Neural cell (in vitro differentiated cells): ENCODE results near the gene TMEM258. TPM values are rescaled to one million over a fixed set of nuclear protein-coding genes. Genes with fewer than 3 reads are reported as not detected.

Experiments used
- H2AFZ ChIP-seq: fragments of 200-600, 300-800 bp; sonication (generic), shearing (Covaris generic); 2 replicates; pipeline ENCODE4 v1.6.0; 2014; ENCODE audit warnings: low read depth, mild to moderate bottlenecking, antibody characterized with exemption, low read length, moderate library complexity
- H3F3A ChIP-seq: fragments of 200-600 bp; shearing (Covaris generic); 2 replicates; pipeline ENCODE4 v1.6.1; 2016; ENCODE audit warnings: mild to moderate bottlenecking, moderate library complexity, mixed read lengths, antibody characterized with exemption, low read length; ENCODE audit not compliant: insufficient read depth, poor library complexity, severe bottlenecking
- H3K27ac ChIP-seq: fragments of 200-600, 300-800 bp; sonication (generic), shearing (Covaris generic); 2 replicates; pipeline ENCODE4 v1.5.1; 2014; ENCODE audit warnings: mild to moderate bottlenecking, low read length, moderate library complexity
- H3K27me3 ChIP-seq: fragments of 300-800, 200-600 bp; sonication (generic), shearing (Covaris generic); 2 replicates; pipeline ENCODE4 v1.6.0; 2014; ENCODE audit warnings: mild to moderate bottlenecking, low read depth, low read length, moderate library complexity; ENCODE audit not compliant: insufficient read depth
- H3K36me3 ChIP-seq: fragments of 300-800, 200-600 bp; sonication (generic), shearing (Covaris generic); 2 replicates; pipeline ENCODE4 v1.5.1; 2014; ENCODE audit warnings: mild to moderate bottlenecking, antibody characterized with exemption, low read length, moderate library complexity; ENCODE audit not compliant: insufficient read depth
- H3K4me2 ChIP-seq: fragments of 300-800, 200-600 bp; sonication (generic), shearing (Covaris generic); 2 replicates; pipeline ENCODE4 v1.6.0; 2014; ENCODE audit warnings: mild to moderate bottlenecking, low read length
- H3K4me3 ChIP-seq: fragments of 300-800, 200-600 bp; sonication (generic), shearing (Covaris generic); 2 replicates; pipeline ENCODE4 v1.5.1; 2014; ENCODE audit warnings: mild to moderate bottlenecking, low read length, moderate library complexity
- H3K79me2 ChIP-seq: fragments of 200-600 bp; shearing (Covaris generic); replicated peaks from 2 replicates; pipeline ENCODE4 v1.6.0; 2014; ENCODE audit warnings: mild to moderate bottlenecking, low read length, moderate library complexity; ENCODE audit not compliant: insufficient read depth
- H3K9ac ChIP-seq: fragments of 300-800, 200-600 bp; sonication (generic), shearing (Covaris generic); 2 replicates; pipeline ENCODE4 v1.6.1; 2016; ENCODE audit warnings: mild to moderate bottlenecking, low read length, mixed read lengths
- H3K9me2 ChIP-seq: fragments of 200-600 bp; shearing (Covaris generic); 2 replicates; pipeline ENCODE4 v1.6.1; 2016; ENCODE audit warnings: mild to moderate bottlenecking, low read length, mixed read lengths; ENCODE audit not compliant: insufficient read depth
- H3K9me3 ChIP-seq: fragments of 200-600, 300-800 bp; sonication (generic), shearing (Covaris generic); 2 replicates; pipeline ENCODE4 v1.6.1; 2016; ENCODE audit warnings: mild to moderate bottlenecking, mixed run types, low read length, moderate library complexity, mixed read lengths
- H4K20me1 ChIP-seq: fragments of 200-600 bp; shearing (Covaris generic); 2 replicates; pipeline ENCODE4 v1.6.1; 2016; ENCODE audit warnings: mild to moderate bottlenecking, mixed run types; ENCODE audit not compliant: insufficient read depth
- CTCF ChIP-seq: fragments of 450-650 bp; IDR thresholded peaks from 2 replicates; pipeline ENCODE4 v1.5.1; 2014; ENCODE audit warnings: antibody characterized with exemption, mild to moderate bottlenecking, moderate library complexity; ENCODE audit not compliant: poor library complexity, severe bottlenecking
- EP300 ChIP-seq: fragments of 450-650 bp; conservative IDR thresholded peaks from 2 replicates; pipeline ENCODE4 v1.6.1; 2014; ENCODE audit warnings: antibody characterized with exemption, mild to moderate bottlenecking, moderate library complexity; ENCODE audit not compliant: poor library complexity, severe bottlenecking
- EZH2 ChIP-seq: fragments of 200-600, 300-800 bp; shearing (Covaris generic), sonication (generic); IDR thresholded peaks from 2 replicates; pipeline ENCODE4 v1.6.1; 2014; ENCODE audit warnings: antibody characterized with exemption, low read length, borderline replicate concordance, mild to moderate bottlenecking; ENCODE audit not compliant: insufficient read depth, poor library complexity, severe bottlenecking
- MXI1 ChIP-seq: fragments of 450-650 bp; conservative IDR thresholded peaks from 2 replicates; pipeline ENCODE4 v1.6.1; 2014; ENCODE audit warnings: antibody characterized with exemption, mild to moderate bottlenecking; ENCODE audit not compliant: poor library complexity, severe bottlenecking
- POLR2AphosphoS5 ChIP-seq: IDR thresholded peaks from 2 replicates; pipeline ENCODE4 v1.6.1; 2012
- RAD21 ChIP-seq: fragments of 450-650 bp; conservative IDR thresholded peaks from 2 replicates; pipeline ENCODE4 v1.6.1; 2014; ENCODE audit warnings: antibody characterized with exemption, mild to moderate bottlenecking, moderate library complexity
- SMC3 ChIP-seq: fragments of 450-650 bp; conservative IDR thresholded peaks from 2 replicates; pipeline ENCODE4 v1.6.1; 2014; ENCODE audit warnings: antibody characterized with exemption, mild to moderate bottlenecking, moderate library complexity; ENCODE audit not compliant: poor library complexity
- TAF1 ChIP-seq: IDR thresholded peaks from 2 replicates; pipeline ENCODE4 v1.6.1; 2012; ENCODE audit warnings: low read depth
- polyA plus RNA-seq: library from polyadenylated mRNA; depleted of rRNA; stranded (reverse); fragments of >200 nt; gene quantifications from 2 replicates; pipeline ENCODE4 v1.2.3, GENCODE V29; 2014
- TF ChIP-seq, protein P1 (sequence below): IDR thresholded peaks from 2 replicates; pipeline ENCODE4 v1.6.1; 2012; ENCODE audit warnings: borderline replicate concordance

TMEM258 gene
- polyA plus RNA-seq, 1 donor from 2014 or later: 134 TPM

- Histone ChIP-seq H3K27me3 (no peaks in the 10 kb centered on the region), H2AFZ (no peak overlapping the region), H3F3A (no peaks in the 10 kb centered on the region), H3K9ac (no peak overlapping the region), H4K20me1 (no peaks in the 10 kb centered on the region), H3K27ac (no peak overlapping the region), H3K9me2 (no peaks in the 10 kb centered on the region), H3K9me3 (no peaks in the 10 kb centered on the region), H3K4me2 (no peak overlapping the region), H3K79me2 (no peaks in the 10 kb centered on the region), H3K36me3 (no peaks in the 10 kb centered on the region), H3K4me3 (no peak overlapping the region)
- TF ChIP-seq, protein P1, sequence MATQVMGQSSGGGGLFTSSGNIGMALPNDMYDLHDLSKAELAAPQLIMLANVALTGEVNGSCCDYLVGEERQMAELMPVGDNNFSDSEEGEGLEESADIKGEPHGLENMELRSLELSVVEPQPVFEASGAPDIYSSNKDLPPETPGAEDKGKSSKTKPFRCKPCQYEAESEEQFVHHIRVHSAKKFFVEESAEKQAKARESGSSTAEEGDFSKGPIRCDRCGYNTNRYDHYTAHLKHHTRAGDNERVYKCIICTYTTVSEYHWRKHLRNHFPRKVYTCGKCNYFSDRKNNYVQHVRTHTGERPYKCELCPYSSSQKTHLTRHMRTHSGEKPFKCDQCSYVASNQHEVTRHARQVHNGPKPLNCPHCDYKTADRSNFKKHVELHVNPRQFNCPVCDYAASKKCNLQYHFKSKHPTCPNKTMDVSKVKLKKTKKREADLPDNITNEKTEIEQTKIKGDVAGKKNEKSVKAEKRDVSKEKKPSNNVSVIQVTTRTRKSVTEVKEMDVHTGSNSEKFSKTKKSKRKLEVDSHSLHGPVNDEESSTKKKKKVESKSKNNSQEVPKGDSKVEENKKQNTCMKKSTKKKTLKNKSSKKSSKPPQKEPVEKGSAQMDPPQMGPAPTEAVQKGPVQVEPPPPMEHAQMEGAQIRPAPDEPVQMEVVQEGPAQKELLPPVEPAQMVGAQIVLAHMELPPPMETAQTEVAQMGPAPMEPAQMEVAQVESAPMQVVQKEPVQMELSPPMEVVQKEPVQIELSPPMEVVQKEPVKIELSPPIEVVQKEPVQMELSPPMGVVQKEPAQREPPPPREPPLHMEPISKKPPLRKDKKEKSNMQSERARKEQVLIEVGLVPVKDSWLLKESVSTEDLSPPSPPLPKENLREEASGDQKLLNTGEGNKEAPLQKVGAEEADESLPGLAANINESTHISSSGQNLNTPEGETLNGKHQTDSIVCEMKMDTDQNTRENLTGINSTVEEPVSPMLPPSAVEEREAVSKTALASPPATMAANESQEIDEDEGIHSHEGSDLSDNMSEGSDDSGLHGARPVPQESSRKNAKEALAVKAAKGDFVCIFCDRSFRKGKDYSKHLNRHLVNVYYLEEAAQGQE: no peak
- no peak for TF ChIP-seq RAD21
- no peak for TF ChIP-seq MXI1
- no peak for TF ChIP-seq SMC3
- TF ChIP-seq POLR2AphosphoS5: no peak
- TF ChIP-seq EZH2: no peak
- TF ChIP-seq CTCF: no peak
- no peak for TF ChIP-seq EP300
- no peak for TF ChIP-seq TAF1
Measured at GRCh38 chr11:61764606-61765260, 27.7 kb downstream of the TMEM258 start.

- no peaks in the 10 kb centered on the region for H3K9me3 ChIP-seq
- no peaks in the 10 kb centered on the region for H3K27me3 ChIP-seq
- TF ChIP-seq EP300 (no peak), SMC3 (no peak), RAD21 (no peak), TAF1 (no peak), MXI1 (no peak), CTCF (no peak), POLR2AphosphoS5 (no peak), EZH2 (no peak)
- TF ChIP-seq, protein P1: no peak
- H3K4me3 ChIP-seq: no peak overlapping the region
- H3K79me2 ChIP-seq: no peaks in the 10 kb centered on the region
- no peaks in the 10 kb centered on the region for H3F3A ChIP-seq
- H4K20me1 ChIP-seq: no peaks in the 10 kb centered on the region
- no peak overlapping the region for H3K4me2 ChIP-seq
- H3K9ac ChIP-seq: no peak overlapping the region
- H2AFZ ChIP-seq: no peak overlapping the region
- no peaks in the 10 kb centered on the region for H3K36me3 ChIP-seq
- no peaks in the 10 kb centered on the region for H3K9me2 ChIP-seq
- H3K27ac ChIP-seq: no peak overlapping the region
Measured at GRCh38 chr11:61763930-61764605, 28.3 kb downstream of the TMEM258 start.
